C4-2B (cell line): Measurements from ENCODE around the gene TNFRSF11A.

Experiments
- CTCF ChIP-seq: fragments of 450-650 bp; conservative IDR thresholded peaks from 2 replicates; pipeline ENCODE4 v1.5.1; 2017; ENCODE audit warnings: mild to moderate bottlenecking
- ZFX ChIP-seq: fragments of 450-650 bp; IDR thresholded peaks from 2 replicates; pipeline ENCODE4 v1.6.1; 2017

- TF ChIP-seq CTCF (no peak), ZFX (no peak)
Measured at GRCh38 chr18:62338446-62339105, 13.5 kb downstream of the TNFRSF11A start.
